WTC11 (cell line): Measurements from ENCODE around the gene DNAAF5. TPM values are rescaled to one million over a fixed set of nuclear protein-coding genes. Genes with fewer than 3 reads are reported as not detected.
"Not testable (repeated sequence)": the region's sequence is repeated elsewhere in the genome, so short reads cannot be mapped to it uniquely, and the experiment has no call there.

Experiments used
- ATAC-seq: fragments of 200-7000 bp; cut with Tn5 transposase; 2 replicates; pipeline ENCODE4 v1.10.0; 2021; ENCODE audit warnings: mild to moderate bottlenecking, moderate library complexity
- CTCF ChIA-PET: fragments of 300-600 bp; sonication (Branson Sonifier 250); formaldehyde crosslinking; loops from one replicate; lab custom pipeline; 2021; ENCODE audit warnings: antibody characterized with exemption; lab: Charles Lee
- POLR2A ChIA-PET: fragments of 350-600 bp; sonication (Branson Sonifier 250); formaldehyde crosslinking; loops from one replicate; lab custom pipeline; 2021; ENCODE audit warnings: antibody characterized with exemption; lab: Charles Lee
- DNase-seq: peaks from one replicate; pipeline ENCODE4 v3.0.0; 2021; ENCODE audit warnings: low spot score
- H3K27ac Mint-ChIP-seq: 2 replicates; pipeline ENCODE4 v1.8.0; 2021; ENCODE audit warnings: mixed read lengths
- H3K27me3 Mint-ChIP-seq: 2 replicates; pipeline ENCODE4 v1.8.0; 2021; ENCODE audit warnings: low read depth, mild to moderate bottlenecking, moderate library complexity, mixed read lengths
- H3K36me3 Mint-ChIP-seq: 2 replicates; pipeline ENCODE4 v1.8.0; 2021; ENCODE audit warnings: mixed read lengths
- H3K4me1 Mint-ChIP-seq: 2 replicates; pipeline ENCODE4 v1.8.0; 2022; ENCODE audit warnings: mixed read lengths
- H3K4me3 Mint-ChIP-seq: 2 replicates; pipeline ENCODE4 v1.8.0; 2021; ENCODE audit warnings: mild to moderate bottlenecking, moderate library complexity, mixed read lengths
- H3K9me3 Mint-ChIP-seq: 2 replicates; pipeline ENCODE4 v1.8.0; 2021; ENCODE audit warnings: mixed read lengths
- ATF1 ChIP-seq: sonication (generic); formaldehyde crosslinking; IDR thresholded peaks from 2 replicates; pipeline ENCODE4 v1.8.1; 2023; ENCODE audit warnings: mild to moderate bottlenecking, moderate library complexity, missing genetic modification reagents
- FOXJ3 ChIP-seq: sonication (generic); formaldehyde crosslinking; IDR thresholded peaks from 2 replicates; pipeline ENCODE4 v1.9.0; 2021; ENCODE audit warnings: missing genetic modification reagents, mild to moderate bottlenecking, borderline replicate concordance
- FOXP1 ChIP-seq: sonication (generic); formaldehyde crosslinking; IDR thresholded peaks from 2 replicates; pipeline ENCODE4 v1.8.0; 2022; ENCODE audit warnings: missing genetic modification reagents, mild to moderate bottlenecking, moderate library complexity, borderline replicate concordance
- GABPB1 ChIP-seq: sonication (generic); formaldehyde crosslinking; IDR thresholded peaks from 2 replicates; pipeline ENCODE4 v1.8.1; 2023; ENCODE audit warnings: mild to moderate bottlenecking, missing genetic modification reagents
- HMGA2 ChIP-seq: fragments of 250-450 bp; sonication (Bioruptor Pico); IDR thresholded peaks from 2 replicates; pipeline ENCODE4 v1.4.0; 2021; ENCODE audit warnings: mild to moderate bottlenecking, moderate library complexity
- KAT7 ChIP-seq: sonication (generic); formaldehyde crosslinking; IDR thresholded peaks from 2 replicates; pipeline ENCODE4 v1.8.1; 2023; ENCODE audit warnings: missing genetic modification reagents, mild to moderate bottlenecking, borderline replicate concordance
- MAX ChIP-seq: sonication (generic); formaldehyde crosslinking; IDR thresholded peaks from 2 replicates; pipeline ENCODE4 v1.8.0; 2022; ENCODE audit warnings: mild to moderate bottlenecking, missing genetic modification reagents
- MLX ChIP-seq: sonication (generic); formaldehyde crosslinking; IDR thresholded peaks from 2 replicates; pipeline ENCODE4 v1.8.1; 2023; ENCODE audit warnings: mild to moderate bottlenecking, missing genetic modification reagents, moderate library complexity
- PREB ChIP-seq: sonication (generic); formaldehyde crosslinking; IDR thresholded peaks from 2 replicates; pipeline ENCODE4 v1.8.1; 2022; ENCODE audit warnings: mild to moderate bottlenecking, missing genetic modification reagents, moderate library complexity, borderline replicate concordance
- RORB ChIP-seq: fragments of 250-450 bp; sonication (Bioruptor Pico); IDR thresholded peaks from 2 replicates; pipeline ENCODE4 v1.9.0; 2021; ENCODE audit warnings: mild to moderate bottlenecking
- ZNF138 ChIP-seq: sonication (generic); formaldehyde crosslinking; conservative IDR thresholded peaks from 2 replicates; pipeline ENCODE4 v1.8.1; 2022; ENCODE audit warnings: mild to moderate bottlenecking, moderate library complexity, missing genetic modification reagents
- ZNF396 ChIP-seq: fragments of 250-450 bp; sonication (Bioruptor Pico); IDR thresholded peaks from 2 replicates; pipeline ENCODE4 v1.8.0; 2021; ENCODE audit warnings: mild to moderate bottlenecking, moderate library complexity, borderline replicate concordance
- total RNA-seq: library from RNA; stranded (reverse); gene quantifications from 3 replicates; pipeline ENCODE4 v1.2.3, GENCODE V29; 2021
- TF ChIP-seq, protein P1 (sequence below): sonication (generic); formaldehyde crosslinking; IDR thresholded peaks from 2 replicates; pipeline ENCODE4 v1.8.1; 2023; ENCODE audit warnings: mild to moderate bottlenecking, missing genetic modification reagents, moderate library complexity

DNAAF5 gene
- total RNA-seq, 1 experiment from 2014 or later = 62.2 TPM

- TF ChIP-seq PREB (CRISPR knock-in tag) (no peak), FOXP1 (no peak), ZNF396 (no peak), MAX (CRISPR knock-in tag) (no peak)
- TF ChIP-seq, protein P1, sequence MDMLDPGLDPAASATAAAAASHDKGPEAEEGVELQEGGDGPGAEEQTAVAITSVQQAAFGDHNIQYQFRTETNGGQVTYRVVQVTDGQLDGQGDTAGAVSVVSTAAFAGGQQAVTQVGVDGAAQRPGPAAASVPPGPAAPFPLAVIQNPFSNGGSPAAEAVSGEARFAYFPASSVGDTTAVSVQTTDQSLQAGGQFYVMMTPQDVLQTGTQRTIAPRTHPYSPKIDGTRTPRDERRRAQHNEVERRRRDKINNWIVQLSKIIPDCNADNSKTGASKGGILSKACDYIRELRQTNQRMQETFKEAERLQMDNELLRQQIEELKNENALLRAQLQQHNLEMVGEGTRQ (CRISPR knock-in tag) = no peak
These were observed 16.3 kb downstream of the DNAAF5 start (continued) for GRCh38 chr7:742791-743190.

DNA sequence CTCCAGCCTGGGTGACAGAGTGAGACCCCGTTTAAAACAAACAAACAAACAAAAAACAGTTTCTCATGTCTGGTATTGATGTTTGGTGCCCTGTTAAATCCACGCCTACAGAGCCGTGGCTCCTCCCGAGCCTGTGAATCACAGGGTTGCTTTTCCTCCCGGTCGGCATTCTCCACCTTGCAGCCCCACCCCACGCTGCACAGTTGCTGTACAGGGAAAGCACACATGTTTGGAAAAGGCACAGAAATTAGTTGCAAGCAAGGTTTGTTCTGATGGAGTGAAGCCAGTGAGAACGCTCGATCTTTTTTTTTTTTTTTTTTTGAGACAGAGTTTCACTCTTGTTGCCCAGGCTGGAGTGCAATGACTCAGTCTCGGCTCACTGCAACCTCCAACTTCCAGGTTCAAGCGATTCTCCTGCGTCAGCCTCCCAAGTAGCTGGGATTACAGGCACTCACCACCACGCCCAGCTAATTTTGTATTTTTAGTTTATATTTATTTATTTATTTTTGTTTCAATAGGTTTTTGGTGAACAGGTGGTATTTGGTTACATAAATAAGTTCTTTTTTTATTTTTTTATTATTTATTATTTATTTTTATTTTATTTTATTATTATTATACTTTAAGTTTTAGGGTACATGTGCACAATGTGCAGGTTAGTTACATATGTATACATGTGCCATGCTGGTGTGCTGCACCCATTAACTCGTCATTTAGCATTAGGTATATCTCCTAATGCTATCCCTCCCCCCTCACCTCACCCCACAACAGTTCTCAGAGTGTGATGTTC is 17.0 kb downstream of the DNAAF5 start:
- H3K4me1 Mint-ChIP-seq, H3K9me3 Mint-ChIP-seq, H3K27me3 Mint-ChIP-seq, POLR2A ChIA-PET, H3K27ac Mint-ChIP-seq, CTCF ChIA-PET, H3K4me3 Mint-ChIP-seq, ATAC-seq, DNase-seq: not testable (repeated sequence)
- H3K36me3 Mint-ChIP-seq = peaks cover 33% of the 10 kb centered on the region
- TF ChIP-seq HMGA2 (CRISPR knock-in tag) = peak; percentile 96

- H3K4me3 Mint-ChIP-seq, DNase-seq, H3K9me3 Mint-ChIP-seq, H3K4me1 Mint-ChIP-seq, H3K27ac Mint-ChIP-seq, CTCF ChIA-PET, ATAC-seq, POLR2A ChIA-PET, H3K27me3 Mint-ChIP-seq: not testable (repeated sequence)
- H3K36me3 Mint-ChIP-seq = peaks cover 33% of the 10 kb centered on the region
These were observed 17.6 kb downstream of the DNAAF5 start for GRCh38 chr7:744128-744520.

- H3K36me3 Mint-ChIP-seq = peaks cover 33% of the 10 kb centered on the region
- TF ChIP-seq KAT7 (CRISPR knock-in tag) = no peak
- no peak for TF ChIP-seq ZNF138
- TF ChIP-seq ATF1 (CRISPR knock-in tag) = no peak
- no peak overlapping the region for H3K4me3 Mint-ChIP-seq
- H3K9me3 Mint-ChIP-seq = peaks cover 3% of the 10 kb centered on the region; the same call in 1 of the 2 replicates
- CTCF ChIA-PET = no interaction called here
- no peak for ATAC-seq
- 0 out of 2 replicates have a peak overlapping the region, but pooled peaks have one; percentile 54 for H3K27ac Mint-ChIP-seq
- H3K27me3 Mint-ChIP-seq = no peaks in the 10 kb centered on the region
- no peaks in the 10 kb centered on the region for H3K4me1 Mint-ChIP-seq
- DNase-seq = no peak
- POLR2A ChIA-PET = no interaction called here
These were observed 18.4 kb downstream of the DNAAF5 start for GRCh38 chr7:744854-745430.

DNA sequence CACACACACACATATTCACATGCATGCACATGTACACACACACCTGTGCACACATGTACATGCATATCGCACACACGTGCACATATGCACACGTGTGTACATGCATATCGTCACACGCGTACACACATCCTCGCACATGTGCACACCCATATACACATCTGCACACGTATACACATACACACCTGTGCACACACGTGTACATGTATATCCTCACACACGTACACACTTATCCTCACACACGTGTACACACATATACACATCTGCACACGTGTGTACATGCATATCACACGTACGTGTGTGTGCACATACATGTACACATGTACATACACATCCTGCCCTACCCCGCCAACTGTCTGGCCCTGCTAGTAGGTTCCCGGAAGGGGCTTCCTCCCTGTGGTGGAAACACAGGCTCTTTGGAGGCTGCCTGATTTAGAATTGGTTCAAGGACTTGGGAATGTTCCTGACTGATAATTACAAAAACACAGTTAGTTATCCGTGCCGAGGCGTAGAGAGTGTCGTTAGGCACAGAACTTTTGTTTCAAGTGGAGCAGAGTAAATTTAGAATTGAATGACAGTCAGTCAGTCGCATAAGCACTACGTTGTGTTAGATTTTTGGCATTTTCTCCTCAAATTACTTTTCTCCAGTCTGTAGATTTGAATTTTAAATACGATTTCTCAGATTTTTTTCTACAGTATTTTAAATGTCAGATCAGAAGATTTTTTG is 19.1 kb downstream of the DNAAF5 start:
- Mint-ChIP-seq H3K4me3 (no peak overlapping the region), H3K27ac (0 out of 2 replicates have a peak overlapping the region, but pooled peaks have one; percentile 54), H3K4me1 (no peaks in the 10 kb centered on the region), H3K27me3 (no peaks in the 10 kb centered on the region), H3K9me3 (peaks cover 3% of the 10 kb centered on the region; the same call in 1 of the 2 replicates), H3K36me3 (peaks cover 33% of the 10 kb centered on the region)
- no peak for ATAC-seq
- TF ChIP-seq GABPB1 (CRISPR knock-in tag) (no peak), FOXJ3 (CRISPR knock-in tag) (no peak), RORB (no peak), MLX (CRISPR knock-in tag) (no peak)
- ChIA-PET POLR2A (no interaction called here), CTCF (no interaction called here)
- DNase-seq = no peak
